Measurements from ENCODE around the gene EMP3. TPM values are rescaled to one million over a fixed set of nuclear protein-coding genes. Genes with fewer than 3 reads are reported as not detected.
"Not testable (repeated sequence)": the region's sequence is repeated elsewhere in the genome, so short reads cannot be mapped to it uniquely, and the experiment has no call there.

EMP3 gene
- total RNA-seq, 1 donor from 2014 or later = 23.1 TPM

- peak overlapping the region; percentile 83 for H3K4me3 ChIP-seq (ENCODE audit: low read depth, low read length)
- TF ChIP-seq CTCF (conservative IDR thresholded peaks at IDR 0.05; ENCODE audit: low read depth, low read length) = no peak
- DNase-seq (ENCODE audit: low read depth) = no peak
Measured at GRCh38 chr19:48364598-48365348, 39.4 kb downstream of the EMP3 start.

DNA sequence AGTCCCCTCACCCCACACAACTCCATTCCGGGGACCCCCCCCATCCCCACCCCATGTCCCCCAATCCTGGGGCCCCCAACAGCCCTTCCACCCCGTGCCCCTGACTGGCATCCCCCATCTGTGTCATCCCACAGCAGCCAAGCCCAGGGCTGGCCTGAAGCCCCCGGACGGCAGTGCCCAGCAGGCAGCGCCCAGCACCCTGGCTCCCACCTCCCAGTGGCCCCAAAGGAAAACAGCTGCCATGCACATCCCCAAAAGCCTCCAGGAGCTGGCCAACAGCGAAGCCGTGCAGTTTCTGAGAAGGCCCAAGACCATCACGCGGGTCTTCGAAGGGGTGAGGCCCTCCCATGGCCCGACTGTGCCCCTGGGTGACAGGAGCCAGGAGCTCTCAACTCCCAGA, 40.2 kb downstream of the EMP3 start:
- no peak for DNase-seq (ENCODE audit: low read depth)
- H3K4me3 ChIP-seq (ENCODE audit: low read depth, low read length) = no peak overlapping the region
- TF ChIP-seq CTCF (conservative IDR thresholded peaks at IDR 0.05; ENCODE audit: low read depth, low read length) = no peak

- no peak overlapping the region for H3K4me3 ChIP-seq (ENCODE audit: low read depth, low read length)
Measured at GRCh38 chr19:48367855-48368254, 42.5 kb downstream of the EMP3 start.

GRCh38 chr19:48368936-48369335, 43.6 kb downstream of the EMP3 start:
- no peak overlapping the region for H3K4me3 ChIP-seq (ENCODE audit: low read depth, low read length)
- TF ChIP-seq CTCF (conservative IDR thresholded peaks at IDR 0.05; ENCODE audit: low read depth, low read length) = no peak
- DNase-seq (ENCODE audit: low read depth) = no peak

More at GRCh38 chr19:48367855-48368254, 42.5 kb downstream of the EMP3 start:
- no peak for TF ChIP-seq CTCF (conservative IDR thresholded peaks at IDR 0.05; ENCODE audit: low read depth, low read length)
- DNase-seq (ENCODE audit: low read depth) = no peak

DNA sequence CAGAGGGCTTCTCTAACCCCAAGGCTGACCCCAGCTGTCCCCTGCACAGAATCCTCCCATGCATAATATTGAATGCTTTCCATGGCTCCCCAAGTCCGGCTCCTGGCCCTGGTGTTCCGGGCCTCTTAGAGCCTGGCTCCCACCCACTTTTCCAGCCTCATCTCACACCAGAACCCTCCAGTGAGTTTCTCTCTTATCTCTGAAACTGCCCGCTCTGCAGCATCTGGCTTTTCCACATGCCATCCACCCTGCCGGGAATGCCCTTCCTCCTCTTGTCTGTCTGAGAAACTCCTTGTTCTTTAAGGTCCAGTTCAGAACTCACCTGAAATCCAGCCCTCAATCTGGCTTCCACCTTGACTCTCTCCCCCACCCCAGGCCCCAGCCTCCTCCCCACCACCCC, 45.6 kb downstream of the EMP3 start:
- TF ChIP-seq CTCF (conservative IDR thresholded peaks at IDR 0.05; ENCODE audit: low read depth, low read length) = no peak
- DNase-seq (ENCODE audit: low read depth) = no peak
- no peak overlapping the region for H3K4me3 ChIP-seq (ENCODE audit: low read depth, low read length)

DNA sequence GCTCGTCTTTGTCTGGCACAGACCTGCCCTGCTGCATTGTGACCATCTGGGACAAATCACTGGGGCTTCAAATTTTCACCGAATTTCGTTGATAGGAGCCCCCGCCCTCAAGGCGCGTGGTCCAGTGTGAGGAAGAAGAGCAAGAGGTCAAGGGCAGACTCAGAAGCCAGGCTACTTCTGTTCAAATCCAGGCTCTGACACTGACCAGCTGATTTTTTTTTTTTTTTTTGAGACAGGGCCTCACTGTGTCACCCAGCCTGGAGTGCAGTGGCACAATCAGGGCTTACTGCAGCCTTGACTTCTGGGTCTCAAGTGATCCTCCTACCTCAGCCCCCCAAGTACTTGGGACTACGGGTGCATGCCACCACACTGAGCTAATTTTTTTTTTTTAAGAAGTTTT, 46.0 kb downstream of the EMP3 start:
- DNase-seq (ENCODE audit: low read depth) = no peak
- no peak for TF ChIP-seq CTCF (conservative IDR thresholded peaks at IDR 0.05; ENCODE audit: low read depth, low read length)
- H3K4me3 ChIP-seq (ENCODE audit: low read depth, low read length) = no peak overlapping the region

- DNase-seq (ENCODE audit: low read depth) = not testable (repeated sequence)
Measured at GRCh38 chr19:48371771-48372170, 46.4 kb downstream of the EMP3 start.

More at GRCh38 chr19:48371771-48372170, 46.4 kb downstream of the EMP3 start:
- not testable (repeated sequence) for H3K4me3 ChIP-seq (ENCODE audit: low read depth, low read length)
